ENCODE measurements around the gene ARPIN.

ARPIN gene

DNA sequence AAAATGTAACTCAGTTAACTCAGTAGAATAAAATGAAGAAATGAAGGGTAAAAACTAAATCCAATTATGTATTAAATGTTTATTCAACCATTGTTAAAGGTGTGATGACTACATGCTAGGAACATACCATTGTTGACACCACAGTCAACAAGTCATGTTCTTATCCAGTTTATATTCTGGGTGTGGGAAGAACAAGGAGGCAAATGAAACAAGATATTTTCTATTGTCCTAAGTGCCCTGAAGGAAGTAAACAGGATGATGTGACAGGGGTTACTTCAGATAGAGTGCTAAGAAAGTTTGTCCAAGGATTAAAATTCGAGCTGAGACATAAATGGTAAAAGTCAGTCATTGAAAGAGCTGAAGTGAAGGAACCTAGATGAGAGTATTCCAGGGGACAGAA, 32.0 kb downstream of the ARPIN start:
- Histone ChIP-seq H3K27ac (no peak overlapping the region), H3K4me1 (no peaks in the 10 kb centered on the region), H3K27me3 (no peaks in the 10 kb centered on the region), H3K9me3 (no peaks in the 10 kb centered on the region), H3K36me3 (peaks cover 30 to 94% (median 51%) of the 10 kb centered on the region in 3 donors), H3K4me3 (no peak overlapping the region)
- intact Hi-C loops (cut with DNase I; ENCODE audit: low total_unique reads) = no loop called here
- TF ChIP-seq, protein P1, sequence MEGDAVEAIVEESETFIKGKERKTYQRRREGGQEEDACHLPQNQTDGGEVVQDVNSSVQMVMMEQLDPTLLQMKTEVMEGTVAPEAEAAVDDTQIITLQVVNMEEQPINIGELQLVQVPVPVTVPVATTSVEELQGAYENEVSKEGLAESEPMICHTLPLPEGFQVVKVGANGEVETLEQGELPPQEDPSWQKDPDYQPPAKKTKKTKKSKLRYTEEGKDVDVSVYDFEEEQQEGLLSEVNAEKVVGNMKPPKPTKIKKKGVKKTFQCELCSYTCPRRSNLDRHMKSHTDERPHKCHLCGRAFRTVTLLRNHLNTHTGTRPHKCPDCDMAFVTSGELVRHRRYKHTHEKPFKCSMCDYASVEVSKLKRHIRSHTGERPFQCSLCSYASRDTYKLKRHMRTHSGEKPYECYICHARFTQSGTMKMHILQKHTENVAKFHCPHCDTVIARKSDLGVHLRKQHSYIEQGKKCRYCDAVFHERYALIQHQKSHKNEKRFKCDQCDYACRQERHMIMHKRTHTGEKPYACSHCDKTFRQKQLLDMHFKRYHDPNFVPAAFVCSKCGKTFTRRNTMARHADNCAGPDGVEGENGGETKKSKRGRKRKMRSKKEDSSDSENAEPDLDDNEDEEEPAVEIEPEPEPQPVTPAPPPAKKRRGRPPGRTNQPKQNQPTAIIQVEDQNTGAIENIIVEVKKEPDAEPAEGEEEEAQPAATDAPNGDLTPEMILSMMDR (IDR thresholded peaks at IDR 0.05) = no peak
- DNase-seq = no peak

DNA sequence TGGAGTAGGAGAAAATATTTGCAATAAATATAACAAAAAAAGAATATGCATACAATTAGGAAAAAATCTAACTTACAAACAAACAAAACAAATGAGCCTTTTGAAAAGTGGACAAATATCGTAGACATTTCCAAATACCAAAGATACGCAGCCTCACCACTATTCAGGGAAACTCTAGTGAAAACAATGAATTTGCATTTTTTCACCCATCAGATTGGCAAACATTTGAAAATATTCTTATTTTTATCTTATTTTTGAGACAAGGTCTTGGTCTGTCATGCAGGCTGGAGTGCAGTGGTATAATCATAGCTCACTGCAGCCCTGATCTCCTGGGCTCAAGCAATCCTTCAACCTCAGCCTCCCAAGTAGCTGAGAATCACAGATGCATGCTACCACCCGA, 34.4 kb downstream of the ARPIN start:
- DNase-seq = no peak
- peaks cover 22 to 77% (median 37%) of the 10 kb centered on the region in 3 donors for H3K36me3 ChIP-seq
- no peaks in the 10 kb centered on the region for H3K27me3 ChIP-seq
- H3K4me1 ChIP-seq = peaks cover 0 to 6% (median 0%) of the 10 kb centered on the region in 4 donors
- TF ChIP-seq, protein P1 (IDR thresholded peaks at IDR 0.05) = no peak
- no peaks in the 10 kb centered on the region for H3K9me3 ChIP-seq
- intact Hi-C loops (cut with DNase I; ENCODE audit: low total_unique reads) = no loop called here
- no peak overlapping the region for H3K4me3 ChIP-seq
- no peak overlapping the region for H3K27ac ChIP-seq

DNA sequence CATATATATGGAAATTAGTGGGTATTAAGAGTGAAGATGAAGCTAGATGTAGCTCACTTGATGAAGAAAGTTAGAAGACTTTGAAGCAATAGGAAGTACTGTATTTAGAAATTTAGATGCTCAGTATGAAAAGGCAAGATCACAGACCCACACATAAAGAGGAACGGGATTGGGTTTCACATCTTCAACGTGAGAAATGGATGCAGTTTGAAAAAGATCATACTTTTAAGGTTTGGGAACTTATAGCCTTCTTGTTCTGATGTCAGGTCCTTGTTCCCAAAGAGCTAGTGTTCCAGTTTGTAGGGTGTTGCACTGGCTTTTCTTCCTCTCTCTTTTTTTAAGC, 35.7 kb downstream of the ARPIN start:
- H3K27me3 ChIP-seq = no peaks in the 10 kb centered on the region
- intact Hi-C loops (cut with DNase I; ENCODE audit: low total_unique reads) = loop anchor here (2.0 kb wide), 1 partner anchor 116 kb away; no protein-coding TSS in a partner anchor
- TF ChIP-seq, protein P1 (IDR thresholded peaks at IDR 0.05) = no peak
- peaks cover 22 to 65% (median 26%) of the 10 kb centered on the region in 3 donors for H3K36me3 ChIP-seq
- H3K4me1 ChIP-seq = peaks cover 0 to 6% (median 0%) of the 10 kb centered on the region in 4 donors
- no peak for DNase-seq
- H3K9me3 ChIP-seq = no peaks in the 10 kb centered on the region
- H3K4me3 ChIP-seq = no peak overlapping the region
- H3K27ac ChIP-seq = no peak overlapping the region

DNA sequence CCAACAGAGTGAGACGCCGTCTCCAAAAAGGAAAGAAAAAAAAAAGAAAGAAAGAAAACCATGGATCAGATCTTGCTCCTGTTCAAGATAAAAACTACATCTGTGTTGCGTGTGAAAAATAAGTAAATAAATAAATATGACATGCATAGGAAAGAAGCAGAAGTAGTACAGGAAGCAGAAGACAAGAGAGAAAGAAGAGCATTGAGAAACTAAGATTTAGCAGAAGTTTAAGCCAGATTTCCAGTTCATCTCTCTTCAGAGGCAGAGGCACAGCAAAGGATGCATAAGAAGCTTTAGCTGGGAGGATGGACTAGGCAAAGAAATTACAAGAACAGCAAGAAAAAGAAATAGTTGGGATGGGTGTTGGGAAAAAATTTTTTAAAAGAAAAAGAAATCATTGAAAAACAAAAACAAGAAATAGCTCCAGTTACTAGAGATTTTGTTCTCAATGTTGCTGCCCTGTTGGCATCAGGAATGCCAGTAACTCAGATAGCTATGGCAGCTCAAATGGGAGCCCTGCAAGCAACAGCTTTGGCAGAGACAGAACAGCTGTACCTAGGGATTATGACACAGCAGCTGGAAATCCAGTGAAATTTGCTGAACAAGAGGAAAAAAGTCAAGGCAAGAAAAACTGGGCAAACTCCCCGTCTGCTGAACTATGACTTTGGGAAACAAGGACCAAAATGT, 36.2 kb downstream of the ARPIN start:
- intact Hi-C loops (cut with DNase I; ENCODE audit: low total_unique reads) = loop anchor here (2.0 kb wide), 1 partner anchor 116 kb away; no protein-coding TSS in a partner anchor
- TF ChIP-seq, protein P1 (IDR thresholded peaks at IDR 0.05) = no peak
- DNase-seq = no peak
- Histone ChIP-seq H3K27ac (no peak overlapping the region), H3K4me3 (no peak overlapping the region), H3K27me3 (no peaks in the 10 kb centered on the region), H3K9me3 (no peaks in the 10 kb centered on the region), H3K4me1 (peaks cover 0 to 6% (median 0%) of the 10 kb centered on the region in 4 donors), H3K36me3 (peaks cover 22 to 61% (median 28%) of the 10 kb centered on the region in 3 donors)

DNA sequence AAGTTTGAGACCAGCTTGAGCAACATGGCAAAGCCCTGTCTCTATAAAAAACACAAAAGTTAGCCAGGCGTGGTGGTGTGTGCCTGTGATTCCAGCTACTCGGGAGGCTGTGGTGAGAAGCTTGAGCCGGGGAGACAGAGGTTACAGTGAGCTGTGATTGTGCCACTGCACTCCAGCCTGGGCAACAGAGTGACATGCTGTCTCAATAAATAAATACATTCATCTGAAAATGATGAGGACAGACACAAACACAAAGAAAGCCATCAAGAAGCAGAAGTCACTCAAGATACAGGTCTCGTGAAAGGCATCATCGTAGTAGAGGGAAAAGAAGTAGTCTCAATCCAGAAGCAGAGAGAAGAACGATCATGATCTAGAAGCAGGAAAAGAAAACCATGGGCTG, 37.0 kb downstream of the ARPIN start:
- H3K27ac ChIP-seq = no peak overlapping the region
- peaks cover 0 to 6% (median 0%) of the 10 kb centered on the region in 4 donors for H3K4me1 ChIP-seq
- no peaks in the 10 kb centered on the region for H3K27me3 ChIP-seq
- TF ChIP-seq, protein P1 (IDR thresholded peaks at IDR 0.05) = no peak
- peaks cover 26 to 61% (median 32%) of the 10 kb centered on the region in 3 donors for H3K36me3 ChIP-seq
- no peak overlapping the region for H3K4me3 ChIP-seq
- intact Hi-C loops (cut with DNase I; ENCODE audit: low total_unique reads) = loop anchor here (2.0 kb wide), 1 partner anchor 115 kb away; no protein-coding TSS in a partner anchor
- DNase-seq = no peak
- H3K9me3 ChIP-seq = no peaks in the 10 kb centered on the region

Measured in tibial artery (tissue), 4 donors.